8988T (cell line): Measurements from ENCODE around the gene ZNF764.
A peak's percentile ranks its signal among the peaks of the same experiment; 100 is the strongest.
"Not testable (repeated sequence)": the region's sequence is repeated elsewhere in the genome, so short reads cannot be mapped to it uniquely, and the experiment has no call there.

ENCODE experiments used
- DNase-seq: peaks from one replicate; pipeline ENCODE4 v3.0.0; 2011

ZNF764 gene

GRCh38 chr16:30557957-30558788 is at the start of gene ZNF764:
ZNF764 (minus strand) TSS chr16:30558374; CDS start chr16:30558182, 192 bp downstream.
- peak; percentile 92 for DNase-seq

GRCh38 chr16:30606004-30606403 is 47.8 kb upstream of the ZNF764 start:
- no peak for DNase-seq

- no peak for DNase-seq
Measured at GRCh38 chr16:30605158-30605557, 47.0 kb upstream of the ZNF764 start.

- DNase-seq, result no peak
Measured at GRCh38 chr16:30604316-30604947, 46.3 kb upstream of the ZNF764 start.

- DNase-seq, result no peak
Measured at GRCh38 chr16:30603945-30604315, 45.8 kb upstream of the ZNF764 start.

GRCh38 chr16:30602616-30603277 is 44.6 kb upstream of the ZNF764 start:
- no peak for DNase-seq

GRCh38 chr16:30601966-30602365 is 43.8 kb upstream of the ZNF764 start:
- DNase-seq, result no peak

GRCh38 chr16:30600929-30601328 is 42.8 kb upstream of the ZNF764 start:
- DNase-seq, result no peak

- no peak for DNase-seq
Measured at GRCh38 chr16:30600215-30600614, 42.0 kb upstream of the ZNF764 start.

GRCh38 chr16:30592871-30593270 is 34.7 kb upstream of the ZNF764 start:
- DNase-seq, result no peak

- DNase-seq, result not testable (repeated sequence)
Measured at GRCh38 chr16:30590869-30591268, 32.7 kb upstream of the ZNF764 start.

GRCh38 chr16:30589582-30589981 is 31.4 kb upstream of the ZNF764 start:
- DNase-seq, result not testable (repeated sequence)

- DNase-seq, result no peak
Measured at GRCh38 chr16:30588651-30589050, 30.5 kb upstream of the ZNF764 start.

- DNase-seq, result no peak
Measured at GRCh38 chr16:30585400-30586191, 27.4 kb upstream of the ZNF764 start, which contains the start of gene ZNF785. ZNF785 (minus strand) TSS chr16:30585697; CDS start chr16:30585611, 86 bp downstream.

- no peak for DNase-seq
Measured at GRCh38 chr16:30585022-30585399, 26.8 kb upstream of the ZNF764 start.

GRCh38 chr16:30582611-30583340 is 24.6 kb upstream of the ZNF764 start:
- DNase-seq, result no peak

- DNase-seq, result no peak
Measured at GRCh38 chr16:30581457-30581856, 23.3 kb upstream of the ZNF764 start.

GRCh38 chr16:30574678-30575077 is 16.5 kb upstream of the ZNF764 start:
- no peak for DNase-seq

GRCh38 chr16:30571445-30572322 is 13.5 kb upstream of the ZNF764 start, which contains the start of gene ZNF688:
ZNF688 (minus strand) TSS chr16:30571714; CDS start chr16:30571629, 85 bp downstream.
- peak; percentile 78 for DNase-seq

GRCh38 chr16:30570636-30571444 is 12.7 kb upstream of the ZNF764 start:
- DNase-seq, result no peak
